ENCODE results near the gene ANKRD28.

ANKRD28 gene

DNA sequence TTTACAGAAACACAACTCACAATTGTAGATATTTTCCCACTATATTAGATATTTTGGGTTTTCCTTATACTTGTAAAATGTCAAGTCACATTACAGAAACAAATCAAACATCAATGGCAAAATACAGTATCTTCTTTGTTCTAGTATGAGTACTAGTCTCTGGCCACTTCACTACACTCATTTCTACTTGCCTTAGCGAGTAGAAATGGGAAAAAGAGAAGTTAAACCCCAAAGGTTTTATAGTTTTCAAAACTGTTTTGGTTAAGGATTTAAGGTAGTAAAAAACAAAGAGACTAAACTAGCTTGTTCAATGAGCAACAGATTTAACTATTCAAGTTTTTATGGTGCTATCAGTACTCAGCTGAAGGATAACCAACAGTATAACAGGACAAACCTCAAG, 114.5 kb downstream of the ANKRD28 start:
- Histone ChIP-seq H3K4me3 (ENCODE audit: low read length) (peak overlapping the region; percentile 27), H3K9me3 (ENCODE audit: control insufficient read depth, low read length) (no peaks in the 10 kb centered on the region), H3K36me3 (ENCODE audit: control insufficient read depth, insufficient read depth, low read length, severe bottlenecking) (peaks cover 75% of the 10 kb centered on the region), H3K27me3 (replicated peaks; ENCODE audit: control insufficient read depth, insufficient read depth, low read length) (no peaks in the 10 kb centered on the region), H3K9ac (ENCODE audit: low read length) (peak overlapping the region; percentile 64), H3K4me1 (ENCODE audit: control insufficient read depth, insufficient read depth, low read length) (peaks cover 35% of the 10 kb centered on the region)
- DNase-seq (ENCODE audit: low read depth), result no peak

DNA sequence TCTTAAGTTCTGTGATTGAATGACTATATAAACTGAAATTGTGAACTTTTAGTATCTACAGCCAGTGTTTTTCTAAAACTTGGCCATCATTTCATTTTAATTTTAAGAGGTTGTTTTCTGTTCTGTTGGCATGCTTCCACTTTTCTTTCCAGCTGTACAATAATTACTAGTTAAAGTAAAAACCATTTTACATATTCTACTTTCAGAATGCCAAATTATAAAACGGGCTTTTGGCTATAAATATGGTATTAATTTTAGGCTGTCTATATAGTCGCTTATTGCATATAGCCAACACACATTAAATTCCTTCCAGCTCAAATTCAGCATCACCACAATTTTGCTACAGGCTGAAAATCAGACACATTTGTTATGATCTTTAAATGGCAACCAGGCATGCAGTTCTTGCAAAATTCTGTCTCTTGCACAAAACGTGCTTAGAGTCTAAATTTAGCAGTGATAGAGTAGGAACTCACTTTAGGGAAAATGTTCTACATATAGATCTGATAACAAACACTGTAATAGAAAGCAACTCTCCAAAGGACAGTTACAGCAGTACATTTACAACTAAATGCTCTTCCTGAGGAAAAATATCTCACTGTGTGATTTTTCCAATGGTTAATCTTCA, 115.1 kb downstream of the ANKRD28 start:
- H3K4me1 ChIP-seq (ENCODE audit: control insufficient read depth, insufficient read depth, low read length), result peaks cover 35% of the 10 kb centered on the region
- H3K27me3 ChIP-seq (replicated peaks; ENCODE audit: control insufficient read depth, insufficient read depth, low read length), result no peaks in the 10 kb centered on the region
- H3K9ac ChIP-seq (ENCODE audit: low read length), result peak overlapping the region; percentile 64
- H3K36me3 ChIP-seq (ENCODE audit: control insufficient read depth, insufficient read depth, low read length, severe bottlenecking), result peaks cover 75% of the 10 kb centered on the region
- DNase-seq (ENCODE audit: low read depth), result peak; percentile 91
- H3K9me3 ChIP-seq (ENCODE audit: control insufficient read depth, low read length), result no peaks in the 10 kb centered on the region
- peak overlapping the region; percentile 27 for H3K4me3 ChIP-seq (ENCODE audit: low read length)

DNA sequence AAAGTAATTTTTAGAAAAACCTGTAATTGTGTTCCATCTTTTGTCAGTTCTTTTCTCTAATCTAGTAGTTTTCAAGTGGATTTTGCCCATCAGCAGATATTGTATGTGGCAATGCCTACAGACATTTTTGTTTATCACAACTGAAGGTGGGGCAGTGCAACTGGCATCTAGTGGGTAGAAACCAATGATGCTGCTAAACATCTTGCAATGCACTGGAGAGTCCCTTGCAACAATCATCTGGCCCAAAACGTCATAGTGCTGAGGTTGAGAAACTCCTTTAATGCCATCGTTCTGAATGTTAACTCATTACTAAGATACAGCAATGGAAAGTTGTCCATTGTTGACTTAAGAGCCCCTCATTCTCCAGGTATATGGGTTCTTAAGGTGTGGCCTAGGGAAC, 116.1 kb downstream of the ANKRD28 start:
- Histone ChIP-seq H3K4me3 (ENCODE audit: low read length) (peak overlapping the region; percentile 34), H3K36me3 (ENCODE audit: control insufficient read depth, insufficient read depth, low read length, severe bottlenecking) (peaks cover 77% of the 10 kb centered on the region), H3K27me3 (replicated peaks; ENCODE audit: control insufficient read depth, insufficient read depth, low read length) (no peaks in the 10 kb centered on the region), H3K9ac (ENCODE audit: low read length) (no peak overlapping the region), H3K9me3 (ENCODE audit: control insufficient read depth, low read length) (no peaks in the 10 kb centered on the region), H3K4me1 (ENCODE audit: control insufficient read depth, insufficient read depth, low read length) (peaks cover 35% of the 10 kb centered on the region)
- DNase-seq (ENCODE audit: low read depth), result peak; percentile 17

DNA sequence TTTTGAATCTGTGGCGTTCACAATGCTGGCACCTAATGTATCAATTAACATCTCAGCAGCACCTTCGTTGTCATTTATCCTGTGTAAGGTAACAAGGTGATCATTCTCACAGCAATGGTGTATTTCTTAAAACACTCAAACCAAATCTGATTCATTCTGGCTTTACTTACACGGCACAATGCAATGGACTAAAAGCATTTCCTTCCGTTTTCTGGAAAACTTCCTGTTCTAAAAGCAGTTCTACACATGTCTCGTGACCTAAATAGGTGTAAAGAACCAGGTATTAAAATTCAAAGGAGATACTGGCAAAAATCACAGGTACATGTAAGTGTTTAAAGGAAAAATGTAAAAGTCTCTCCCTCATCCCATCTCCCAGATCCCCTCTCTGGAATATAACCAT, 118.5 kb downstream of the ANKRD28 start:
- no peak overlapping the region for H3K9ac ChIP-seq (ENCODE audit: low read length)
- H3K36me3 ChIP-seq (ENCODE audit: control insufficient read depth, insufficient read depth, low read length, severe bottlenecking), result peaks cover 77% of the 10 kb centered on the region
- H3K4me3 ChIP-seq (ENCODE audit: low read length), result no peak overlapping the region
- H3K9me3 ChIP-seq (ENCODE audit: control insufficient read depth, low read length), result no peaks in the 10 kb centered on the region
- no peaks in the 10 kb centered on the region for H3K27me3 ChIP-seq (replicated peaks; ENCODE audit: control insufficient read depth, insufficient read depth, low read length)
- H3K4me1 ChIP-seq (ENCODE audit: control insufficient read depth, insufficient read depth, low read length), result peaks cover 32% of the 10 kb centered on the region
- no peak for DNase-seq (ENCODE audit: low read depth)

DNA sequence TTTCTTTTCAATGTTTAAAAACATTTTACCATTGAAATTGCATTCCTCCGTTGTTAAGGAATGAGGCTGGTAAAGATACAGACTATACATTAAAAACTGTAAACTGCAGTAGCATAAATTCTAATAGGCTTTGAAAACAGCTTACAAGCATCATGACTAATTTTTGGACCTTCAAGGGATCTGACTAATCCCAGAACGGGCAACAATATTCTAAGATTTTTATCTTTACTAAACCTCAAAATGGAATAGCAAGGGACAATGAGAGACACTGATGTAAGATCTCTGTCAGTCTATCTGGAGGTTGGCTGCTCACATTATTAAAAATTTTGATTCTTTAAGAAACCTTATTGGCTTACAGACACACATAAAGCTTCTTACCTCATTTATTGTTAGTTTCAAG, 121.5 kb downstream of the ANKRD28 start:
- H3K27me3 ChIP-seq (replicated peaks; ENCODE audit: control insufficient read depth, insufficient read depth, low read length), result no peaks in the 10 kb centered on the region
- no peak overlapping the region for H3K9ac ChIP-seq (ENCODE audit: low read length)
- peaks cover 2% of the 10 kb centered on the region for H3K4me1 ChIP-seq (ENCODE audit: control insufficient read depth, insufficient read depth, low read length)
- H3K9me3 ChIP-seq (ENCODE audit: control insufficient read depth, low read length), result no peaks in the 10 kb centered on the region
- DNase-seq (ENCODE audit: low read depth), result peak; percentile 12
- H3K4me3 ChIP-seq (ENCODE audit: low read length), result no peak overlapping the region
- peaks cover 91% of the 10 kb centered on the region for H3K36me3 ChIP-seq (ENCODE audit: control insufficient read depth, insufficient read depth, low read length, severe bottlenecking)

DNA sequence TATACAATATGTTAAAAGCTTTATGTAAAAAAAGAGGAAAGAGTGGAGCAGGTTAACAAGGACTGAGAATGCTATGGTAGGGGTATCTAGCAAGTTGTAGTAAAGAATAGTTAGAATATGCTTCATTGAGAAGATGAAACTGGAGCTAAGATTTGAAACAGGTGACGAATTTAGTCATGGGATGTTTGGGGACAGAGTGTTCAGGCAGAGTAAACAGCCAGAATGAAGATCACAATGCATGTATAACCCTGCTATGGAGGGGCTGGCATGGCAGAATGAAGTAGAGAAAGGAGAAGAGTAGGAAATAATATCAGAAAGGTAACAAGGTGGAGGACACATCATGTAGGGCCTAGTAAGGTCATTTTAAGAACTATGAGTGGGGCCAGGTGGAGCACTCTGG, 124.2 kb downstream of the ANKRD28 start:
- peaks cover 98% of the 10 kb centered on the region for H3K36me3 ChIP-seq (ENCODE audit: control insufficient read depth, insufficient read depth, low read length, severe bottlenecking)
- no peak overlapping the region for H3K4me3 ChIP-seq (ENCODE audit: low read length)

DNA sequence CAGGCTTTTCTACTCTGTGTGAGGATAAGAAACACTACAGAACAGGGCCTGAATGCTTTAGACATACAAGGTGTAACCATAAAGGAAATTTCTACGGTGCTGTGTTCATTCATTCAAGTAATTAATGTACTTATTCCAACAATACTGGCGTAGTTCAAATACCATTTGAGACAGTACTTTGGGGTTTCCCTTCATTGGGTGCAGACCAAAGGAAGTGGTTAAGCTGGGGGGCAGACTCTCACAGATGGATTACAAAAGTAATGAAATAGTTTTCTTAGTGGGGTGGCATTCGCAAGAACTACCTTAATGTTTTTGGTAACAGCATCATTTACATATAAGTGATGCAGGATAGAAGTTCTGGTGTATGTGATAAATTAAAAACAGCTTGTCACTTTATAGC, 130.3 kb downstream of the ANKRD28 start:
- no peaks in the 10 kb centered on the region for H3K9me3 ChIP-seq (ENCODE audit: control insufficient read depth, low read length)
- no peak overlapping the region for H3K9ac ChIP-seq (ENCODE audit: low read length)
- no peak for DNase-seq (ENCODE audit: low read depth)
- H3K4me1 ChIP-seq (ENCODE audit: control insufficient read depth, insufficient read depth, low read length), result peaks cover 13% of the 10 kb centered on the region
- H3K27me3 ChIP-seq (replicated peaks; ENCODE audit: control insufficient read depth, insufficient read depth, low read length), result no peaks in the 10 kb centered on the region
- peaks cover 64% of the 10 kb centered on the region for H3K36me3 ChIP-seq (ENCODE audit: control insufficient read depth, insufficient read depth, low read length, severe bottlenecking)
- no peak overlapping the region for H3K4me3 ChIP-seq (ENCODE audit: low read length)

More for the DNA sequence above, 124.2 kb downstream of the ANKRD28 start:
- no peak for DNase-seq (ENCODE audit: low read depth)
- H3K4me1 ChIP-seq (ENCODE audit: control insufficient read depth, insufficient read depth, low read length), result peaks cover 13% of the 10 kb centered on the region
- H3K27me3 ChIP-seq (replicated peaks; ENCODE audit: control insufficient read depth, insufficient read depth, low read length), result no peaks in the 10 kb centered on the region
- no peak overlapping the region for H3K9ac ChIP-seq (ENCODE audit: low read length)
- H3K9me3 ChIP-seq (ENCODE audit: control insufficient read depth, low read length), result no peaks in the 10 kb centered on the region

DNA sequence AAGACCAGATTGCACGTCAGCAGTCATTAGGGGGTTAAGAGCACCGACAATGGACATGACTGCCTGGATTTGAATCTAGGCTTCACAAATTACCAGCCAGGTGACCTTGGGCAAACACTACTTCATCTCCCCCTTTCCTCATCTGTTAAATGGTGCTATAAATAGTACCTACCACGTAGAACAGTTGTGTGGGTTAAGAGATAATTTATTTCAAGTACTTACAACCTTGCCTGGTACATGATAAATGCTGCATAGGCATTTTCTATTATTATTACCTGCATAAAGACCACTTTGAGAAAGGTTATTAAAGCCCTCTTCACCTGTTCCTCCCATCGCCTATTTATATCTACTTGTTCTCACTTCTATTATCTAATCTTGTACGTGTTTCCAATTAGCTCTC, 131.5 kb downstream of the ANKRD28 start:
- peaks cover 13% of the 10 kb centered on the region for H3K4me1 ChIP-seq (ENCODE audit: control insufficient read depth, insufficient read depth, low read length)
- no peak overlapping the region for H3K9ac ChIP-seq (ENCODE audit: low read length)
- no peak overlapping the region for H3K4me3 ChIP-seq (ENCODE audit: low read length)
- DNase-seq (ENCODE audit: low read depth), result no peak
- H3K36me3 ChIP-seq (ENCODE audit: control insufficient read depth, insufficient read depth, low read length, severe bottlenecking), result peaks cover 53% of the 10 kb centered on the region
- no peaks in the 10 kb centered on the region for H3K27me3 ChIP-seq (replicated peaks; ENCODE audit: control insufficient read depth, insufficient read depth, low read length)
- no peaks in the 10 kb centered on the region for H3K9me3 ChIP-seq (ENCODE audit: control insufficient read depth, low read length)

DNA sequence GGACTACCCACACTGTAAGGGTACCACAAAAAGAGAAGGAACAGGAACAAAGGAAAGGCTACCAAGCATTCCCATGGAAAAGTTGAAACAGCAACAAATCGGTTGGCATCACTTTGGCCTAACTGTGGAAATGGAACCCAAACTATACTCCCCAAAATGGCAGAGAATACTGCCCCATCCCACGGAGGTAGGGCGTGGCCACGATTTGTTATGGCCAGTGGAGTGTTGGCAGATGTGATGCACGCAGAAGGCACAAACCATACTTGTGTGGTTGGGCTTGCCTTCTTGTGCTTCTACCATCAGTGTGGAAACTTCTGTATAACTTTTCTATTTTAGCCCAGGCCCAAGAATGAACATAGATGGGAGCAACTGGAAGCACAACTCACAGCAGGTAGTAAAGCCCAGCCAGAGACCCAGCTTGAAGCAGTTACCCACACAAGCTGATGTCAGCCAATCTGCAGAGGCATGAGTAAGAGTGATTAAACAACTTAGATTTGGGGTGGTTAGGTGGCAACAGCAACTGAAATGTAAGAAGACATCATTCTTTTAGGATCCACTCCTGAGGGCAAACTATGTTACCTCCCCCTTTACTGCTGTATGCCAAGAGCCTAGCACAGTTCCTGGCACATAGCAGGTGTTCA, 132.1 kb downstream of the ANKRD28 start:
- H3K4me3 ChIP-seq (ENCODE audit: low read length), result no peak overlapping the region
- H3K9ac ChIP-seq (ENCODE audit: low read length), result no peak overlapping the region
- DNase-seq (ENCODE audit: low read depth), result no peak
- H3K4me1 ChIP-seq (ENCODE audit: control insufficient read depth, insufficient read depth, low read length), result peaks cover 13% of the 10 kb centered on the region
- no peaks in the 10 kb centered on the region for H3K9me3 ChIP-seq (ENCODE audit: control insufficient read depth, low read length)
- no peaks in the 10 kb centered on the region for H3K27me3 ChIP-seq (replicated peaks; ENCODE audit: control insufficient read depth, insufficient read depth, low read length)
- H3K36me3 ChIP-seq (ENCODE audit: control insufficient read depth, insufficient read depth, low read length, severe bottlenecking), result peaks cover 47% of the 10 kb centered on the region

DNA sequence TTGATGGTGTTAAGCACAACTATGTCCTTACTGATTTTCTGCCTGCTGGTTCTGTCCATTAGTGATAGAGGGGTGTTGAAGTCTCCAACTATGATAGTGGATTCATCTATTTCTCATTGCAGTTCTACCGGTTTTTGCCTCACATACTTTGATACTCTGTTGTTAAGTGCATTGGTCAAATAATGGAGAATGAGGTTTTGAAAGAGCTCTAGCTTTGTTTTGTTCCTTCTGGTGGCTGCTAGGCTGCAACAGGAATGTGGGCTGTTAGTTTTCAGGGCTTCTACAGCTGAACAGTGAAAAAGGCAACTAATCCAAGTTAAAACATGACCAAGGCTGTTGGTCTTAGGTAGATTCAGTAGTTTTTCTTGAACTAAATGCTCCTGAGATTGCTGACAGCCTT, 133.6 kb downstream of the ANKRD28 start:
- Histone ChIP-seq H3K27me3 (replicated peaks; ENCODE audit: control insufficient read depth, insufficient read depth, low read length) (no peaks in the 10 kb centered on the region), H3K36me3 (ENCODE audit: control insufficient read depth, insufficient read depth, low read length, severe bottlenecking) (peaks cover 32% of the 10 kb centered on the region), H3K9ac (ENCODE audit: low read length) (no peak overlapping the region), H3K4me1 (ENCODE audit: control insufficient read depth, insufficient read depth, low read length) (peaks cover 1% of the 10 kb centered on the region), H3K4me3 (ENCODE audit: low read length) (no peak overlapping the region), H3K9me3 (ENCODE audit: control insufficient read depth, low read length) (no peaks in the 10 kb centered on the region)
- no peak for DNase-seq (ENCODE audit: low read depth)

DNA sequence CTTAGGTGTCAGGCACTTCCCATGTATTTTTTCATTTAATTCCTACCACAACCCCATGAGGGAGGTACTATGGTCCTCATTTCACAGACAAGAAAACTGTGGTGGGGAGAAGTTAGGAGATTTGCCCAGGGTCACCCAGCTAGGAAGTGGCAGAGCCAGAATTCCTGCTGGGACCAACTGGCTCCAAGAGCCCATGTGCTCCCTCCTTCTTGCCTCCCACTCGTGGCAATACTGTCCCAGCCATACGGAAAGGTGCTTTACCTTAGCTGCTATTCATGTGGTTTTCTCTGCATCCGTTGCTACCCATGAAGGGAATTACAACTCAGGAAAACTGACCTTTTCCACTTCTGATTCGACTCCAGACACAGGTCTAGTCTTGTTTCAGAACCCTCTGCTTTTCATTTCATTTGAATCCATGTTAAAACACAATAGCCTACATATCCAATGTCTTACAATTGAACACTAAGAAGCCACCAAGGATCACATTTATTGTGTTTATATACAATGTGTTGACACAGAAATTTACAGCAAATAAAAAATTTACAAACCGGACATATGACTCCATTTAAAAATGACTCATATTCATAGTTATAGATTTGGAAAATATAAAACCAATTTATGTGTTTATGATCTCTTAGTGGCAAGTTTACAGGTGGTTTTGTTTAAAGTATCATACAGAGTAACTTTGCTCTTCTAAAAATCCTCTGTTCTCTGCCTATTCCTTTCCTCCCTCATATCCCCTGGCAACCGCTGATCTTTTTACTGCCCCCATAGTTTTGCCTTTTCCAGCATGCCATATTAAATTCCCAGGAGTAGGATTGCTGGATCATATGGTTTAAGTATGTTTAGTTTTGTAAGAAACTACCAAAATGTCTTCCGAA, 137.5 kb downstream of the ANKRD28 start:
- peaks cover under 1% of the 10 kb centered on the region for H3K36me3 ChIP-seq (ENCODE audit: control insufficient read depth, insufficient read depth, low read length, severe bottlenecking)
- no peak overlapping the region for H3K9ac ChIP-seq (ENCODE audit: low read length)
- no peaks in the 10 kb centered on the region for H3K4me1 ChIP-seq (ENCODE audit: control insufficient read depth, insufficient read depth, low read length)
- DNase-seq (ENCODE audit: low read depth), result no peak
- no peaks in the 10 kb centered on the region for H3K27me3 ChIP-seq (replicated peaks; ENCODE audit: control insufficient read depth, insufficient read depth, low read length)
- H3K4me3 ChIP-seq (ENCODE audit: low read length), result no peak overlapping the region
- H3K9me3 ChIP-seq (ENCODE audit: control insufficient read depth, low read length), result peaks cover 22% of the 10 kb centered on the region
